Upper lobe of right lung (tissue), 1 donor: ENCODE results near the gene SKA2. TPM values are rescaled to one million over a fixed set of nuclear protein-coding genes. Genes with fewer than 3 reads are reported as not detected.
"Not testable (repeated sequence)": the region's sequence is repeated elsewhere in the genome, so short reads cannot be mapped to it uniquely, and the experiment has no call there.

ENCODE experiments used
- ATAC-seq: fragments of 200-7000 bp; cut with Tn5 transposase; one replicate; pipeline ENCODE4 v1.9.1; 2020; ENCODE audit warnings: mild to moderate bottlenecking, moderate library complexity
- DNase-seq: peaks from one replicate; pipeline ENCODE4 v3.0.0-alpha.2; 2020
- H3K27ac ChIP-seq: fragments of 200-600 bp; one replicate; pipeline ENCODE4 v1.8.0; 2022
- H3K27me3 ChIP-seq: fragments of 200-600 bp; one replicate; pipeline ENCODE4 v1.8.0; 2022; ENCODE audit warnings: mild to moderate bottlenecking
- H3K36me3 ChIP-seq: fragments of 200-600 bp; one replicate; pipeline ENCODE4 v1.8.0; 2022
- H3K4me1 ChIP-seq: fragments of 200-600 bp; one replicate; pipeline ENCODE4 v1.8.0; 2022
- H3K4me3 ChIP-seq: fragments of 200-600 bp; one replicate; pipeline ENCODE4 v1.8.0; 2022; ENCODE audit warnings: mild to moderate bottlenecking
- H3K9me3 ChIP-seq: fragments of 200-600 bp; one replicate; pipeline ENCODE4 v1.8.0; 2022
- intact Hi-C: fragments of 100-400 bp; cut with DNase I; formaldehyde crosslinking; loops from one replicate; pipeline ENCODE4 v1.11.0; 2022
- total RNA-seq: library from RNA; stranded (reverse); fragmentation: NEBNext Ultra II Directional; extraction: Animal tissue kit (Norgen Biotek cat#: 25700); gene quantifications from one replicate; pipeline ENCODE4 v1.2.1, GENCODE V29; 2021
- TF ChIP-seq, protein P1 (sequence below): fragments of 200-600 bp; IDR thresholded peaks from one replicate; pipeline ENCODE4 v1.8.0; 2022; ENCODE audit warnings: antibody characterized with exemption
- donor health status: DM: no; HTN: yes; CAD: no; lungs with severe emphysema.

Gene SKA2
- total RNA-seq, 1 donor from 2014 or later: 21.3 TPM

DNA sequence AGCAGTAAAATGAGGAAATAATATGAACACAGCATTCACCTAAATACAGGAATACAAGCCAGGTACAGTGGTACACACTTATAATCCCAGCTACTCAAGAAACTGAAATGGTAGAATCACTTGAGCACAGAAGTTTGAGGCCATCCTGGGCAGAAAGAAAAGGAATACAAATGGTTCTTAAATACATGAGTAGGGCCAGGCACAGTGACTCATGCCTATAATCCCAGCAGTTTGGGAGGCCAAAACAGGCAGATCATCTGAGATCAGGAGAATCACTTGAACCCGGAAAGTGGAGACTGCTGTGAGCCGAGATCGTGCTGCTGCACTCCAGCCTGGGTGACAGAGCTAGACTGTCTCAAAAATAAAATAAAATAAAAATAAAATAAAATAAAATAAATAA is 31.9 kb upstream of the SKA2 start:
- Histone ChIP-seq H3K9me3 (no peaks in the 10 kb centered on the region), H3K36me3 (no peaks in the 10 kb centered on the region), H3K27me3 (no peaks in the 10 kb centered on the region), H3K4me3 (no peak overlapping the region), H3K27ac (no peak overlapping the region), H3K4me1 (no peaks in the 10 kb centered on the region)
- TF ChIP-seq, protein P1, sequence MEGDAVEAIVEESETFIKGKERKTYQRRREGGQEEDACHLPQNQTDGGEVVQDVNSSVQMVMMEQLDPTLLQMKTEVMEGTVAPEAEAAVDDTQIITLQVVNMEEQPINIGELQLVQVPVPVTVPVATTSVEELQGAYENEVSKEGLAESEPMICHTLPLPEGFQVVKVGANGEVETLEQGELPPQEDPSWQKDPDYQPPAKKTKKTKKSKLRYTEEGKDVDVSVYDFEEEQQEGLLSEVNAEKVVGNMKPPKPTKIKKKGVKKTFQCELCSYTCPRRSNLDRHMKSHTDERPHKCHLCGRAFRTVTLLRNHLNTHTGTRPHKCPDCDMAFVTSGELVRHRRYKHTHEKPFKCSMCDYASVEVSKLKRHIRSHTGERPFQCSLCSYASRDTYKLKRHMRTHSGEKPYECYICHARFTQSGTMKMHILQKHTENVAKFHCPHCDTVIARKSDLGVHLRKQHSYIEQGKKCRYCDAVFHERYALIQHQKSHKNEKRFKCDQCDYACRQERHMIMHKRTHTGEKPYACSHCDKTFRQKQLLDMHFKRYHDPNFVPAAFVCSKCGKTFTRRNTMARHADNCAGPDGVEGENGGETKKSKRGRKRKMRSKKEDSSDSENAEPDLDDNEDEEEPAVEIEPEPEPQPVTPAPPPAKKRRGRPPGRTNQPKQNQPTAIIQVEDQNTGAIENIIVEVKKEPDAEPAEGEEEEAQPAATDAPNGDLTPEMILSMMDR: no peak
- DNase-seq (no peak), ATAC-seq (no peak)
- intact Hi-C loops: no loop called here

- TF ChIP-seq, protein P1: no peak
- intact Hi-C loops: no loop called here
- H3K36me3 ChIP-seq: no peaks in the 10 kb centered on the region
- H3K9me3 ChIP-seq: no peaks in the 10 kb centered on the region
- H3K27me3 ChIP-seq: no peaks in the 10 kb centered on the region
- no peaks in the 10 kb centered on the region for H3K4me1 ChIP-seq
- no peak for DNase-seq
- ATAC-seq: no peak
- H3K27ac ChIP-seq: no peak overlapping the region
- no peak overlapping the region for H3K4me3 ChIP-seq
Measured at GRCh38 chr17:59185997-59186396, 31.0 kb upstream of the SKA2 start.

DNA sequence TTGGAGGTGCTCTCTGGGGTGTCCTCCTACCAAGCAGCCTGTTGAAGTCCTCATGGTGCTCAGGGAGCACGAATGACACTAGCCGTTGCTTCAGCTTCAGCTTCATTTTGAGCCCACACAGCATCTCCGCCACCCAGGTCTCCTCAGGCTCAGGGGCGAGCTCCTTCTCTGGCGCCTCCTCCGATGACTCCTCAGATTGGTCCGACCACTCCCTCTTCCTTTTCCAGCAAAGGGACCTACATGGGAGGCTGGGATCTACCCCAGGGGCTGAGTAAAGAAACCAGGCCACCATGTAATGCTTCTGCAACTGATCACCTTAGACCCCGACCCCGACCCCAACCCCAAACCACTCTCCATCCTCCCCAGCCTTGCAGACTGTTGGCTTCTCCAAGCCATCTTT is 26.5 kb upstream of the SKA2 start:
- H3K27ac ChIP-seq: no peak overlapping the region
- no peak for ATAC-seq
- TF ChIP-seq, protein P1: no peak
- H3K4me1 ChIP-seq: no peaks in the 10 kb centered on the region
- DNase-seq: no peak
- intact Hi-C loops: no loop called here
- no peaks in the 10 kb centered on the region for H3K36me3 ChIP-seq
- H3K9me3 ChIP-seq: no peaks in the 10 kb centered on the region
- no peaks in the 10 kb centered on the region for H3K27me3 ChIP-seq
- no peak overlapping the region for H3K4me3 ChIP-seq

GRCh38 chr17:59180626-59181025 is 25.6 kb upstream of the SKA2 start:
- Histone ChIP-seq H3K27ac (no peak overlapping the region), H3K27me3 (no peaks in the 10 kb centered on the region), H3K4me3 (no peak overlapping the region), H3K9me3 (no peaks in the 10 kb centered on the region), H3K36me3 (no peaks in the 10 kb centered on the region), H3K4me1 (no peaks in the 10 kb centered on the region)
- DNase-seq: no peak
- intact Hi-C loops: no loop called here
- TF ChIP-seq, protein P1: no peak
- ATAC-seq: no peak

GRCh38 chr17:59179601-59180000 is 24.6 kb upstream of the SKA2 start:
- intact Hi-C loops, H3K36me3 ChIP-seq, DNase-seq, H3K27ac ChIP-seq, H3K27me3 ChIP-seq, H3K4me3 ChIP-seq, H3K4me1 ChIP-seq, H3K9me3 ChIP-seq, ATAC-seq: not testable (repeated sequence)

DNA sequence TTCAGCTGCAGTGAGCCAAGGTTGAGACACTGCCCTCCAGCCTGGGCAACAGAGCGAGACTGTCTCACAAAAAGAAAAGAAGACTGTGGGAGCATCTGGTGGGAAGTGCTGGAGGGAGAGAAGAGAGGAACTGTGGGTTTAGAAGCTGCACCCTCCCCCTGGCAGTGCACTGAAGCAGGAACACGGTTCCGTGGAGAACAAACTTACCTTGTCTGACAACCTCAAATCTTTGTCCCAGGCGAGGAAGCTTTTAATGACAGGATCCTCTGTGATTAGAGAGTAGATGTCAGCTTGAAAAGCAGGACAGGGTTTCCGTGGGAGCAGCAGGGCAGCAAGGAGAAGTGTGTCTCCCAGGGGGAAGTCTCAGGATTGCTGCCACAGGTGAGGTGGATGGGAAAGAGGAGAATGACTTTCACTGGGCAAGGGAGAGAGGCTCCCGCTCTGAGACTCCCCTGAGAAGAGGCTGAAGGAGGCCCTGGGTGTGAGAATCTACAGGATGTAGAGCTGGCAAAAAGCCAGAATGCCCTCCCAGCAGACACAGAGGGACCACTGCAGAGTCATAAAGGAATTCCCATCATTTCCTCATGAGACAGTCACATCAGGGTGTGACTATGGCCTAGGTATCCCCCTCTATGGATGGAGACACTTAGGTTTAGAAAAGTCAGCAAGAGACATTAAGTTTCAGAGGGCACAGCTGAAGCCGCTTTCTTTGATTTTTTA is 23.4 kb upstream of the SKA2 start:
- DNase-seq: no peak
- Histone ChIP-seq H3K27me3 (no peaks in the 10 kb centered on the region), H3K9me3 (no peaks in the 10 kb centered on the region), H3K36me3 (no peaks in the 10 kb centered on the region), H3K4me3 (no peak overlapping the region), H3K4me1 (no peaks in the 10 kb centered on the region), H3K27ac (no peak overlapping the region)
- TF ChIP-seq, protein P1: no peak
- no peak for ATAC-seq
- intact Hi-C loops: no loop called here
